SK-N-MC (cell line): ENCODE results near the gene HYAL2.
"Not testable (repeated sequence)": the region's sequence is repeated elsewhere in the genome, so short reads cannot be mapped to it uniquely, and the experiment has no call there.

Source experiments
- DNase-seq: peaks from one replicate; pipeline ENCODE4 v3.0.0-alpha.2; 2011; ENCODE audit warnings: low read depth, low spot score
- H3K27ac ChIP-seq: fragments of 200-600 bp; sonication (generic); 2 replicates; pipeline ENCODE4 v1.5.1; 2016; ENCODE audit warnings: mixed run types
- H3K36me3 ChIP-seq: fragments of 200-600 bp; sonication (generic); 2 replicates; pipeline ENCODE4 v1.6.1; 2017; ENCODE audit warnings: antibody characterized with exemption, low read length, mixed read lengths; ENCODE audit not compliant: insufficient read depth
- H3K4me3 ChIP-seq: fragments of 200-600 bp; sonication (generic); 2 replicates; pipeline ENCODE4 v1.5.1; 2016
- H3K9ac ChIP-seq: fragments of 200-600 bp; sonication (generic); 2 replicates; pipeline ENCODE4 v1.8.0; 2017; ENCODE audit warnings: mixed run types, mixed read lengths; ENCODE audit not compliant: insufficient read length
- H3K9me3 ChIP-seq: fragments of 200-600 bp; sonication (generic); 2 replicates; pipeline ENCODE4 v1.6.1; 2017; ENCODE audit warnings: low read depth, mild to moderate bottlenecking, antibody characterized with exemption, low read length, moderate library complexity, mixed read lengths
- EZH2 ChIP-seq: fragments of 200-600 bp; sonication (generic); IDR thresholded peaks from one replicate; pipeline ENCODE4 v1.6.1; 2017; ENCODE audit warnings: antibody characterized with exemption
- FOXP2 ChIP-seq: optimal IDR thresholded peaks from 2 replicates; pipeline ENCODE3; 2011; ENCODE audit warnings: mild to moderate bottlenecking, moderate library complexity; ENCODE audit not compliant: insufficient read depth; ENCODE audit errors: extremely low read length, control extremely low read depth
- POLR2AphosphoS5 ChIP-seq: IDR thresholded peaks from 2 replicates; pipeline ENCODE4 v1.6.1; 2012; ENCODE audit warnings: mild to moderate bottlenecking, low read depth, low read length, borderline replicate concordance

HYAL2 gene

GRCh38 chr3:50314816-50315215 is 7.7 kb downstream of the HYAL2 start:
- DNase-seq = no peak
- peaks cover 15% of the 10 kb centered on the region; the same call in 1 of the 2 replicates for H3K36me3 ChIP-seq
- TF ChIP-seq EZH2 = no peak
- no peak overlapping the region for H3K9ac ChIP-seq
- H3K27ac ChIP-seq = no peak overlapping the region
- H3K4me3 ChIP-seq = no peak overlapping the region
- H3K9me3 ChIP-seq = no peaks in the 10 kb centered on the region

- TF ChIP-seq EZH2 (no peak), FOXP2 (no peak), POLR2AphosphoS5 (no peak)
- Histone ChIP-seq H3K27ac (no peak overlapping the region), H3K4me3 (no peak overlapping the region), H3K9me3 (no peaks in the 10 kb centered on the region), H3K36me3 (peaks cover 12% of the 10 kb centered on the region; the same call in 1 of the 2 replicates), H3K9ac (no peak overlapping the region)
- no peak for DNase-seq
Measured at GRCh38 chr3:50314342-50314741, 8.2 kb downstream of the HYAL2 start.

GRCh38 chr3:50312041-50312440 is 10.5 kb downstream of the HYAL2 start:
- not testable (repeated sequence) for DNase-seq, H3K9ac ChIP-seq, H3K27ac ChIP-seq, H3K36me3 ChIP-seq, H3K9me3 ChIP-seq, H3K4me3 ChIP-seq

- no peaks in the 10 kb centered on the region for H3K9me3 ChIP-seq
Measured at GRCh38 chr3:50304601-50305000, 17.9 kb downstream of the HYAL2 start.

GRCh38 chr3:50303013-50303815 is 19.3 kb downstream of the HYAL2 start, which contains the start of gene HYAL1:
Gene HYAL1, minus strand, starts transcription at chr3:50303574. Its CDS starts 618 bp downstream, at chr3:50302956.
- no peak for DNase-seq
- no peak within 1 kb of the TSS for H3K27ac ChIP-seq
- H3K4me3 ChIP-seq = no peak within 1 kb of the TSS
- H3K9me3 ChIP-seq = no peaks in the 10 kb centered on the region
- no peaks in the 10 kb centered on the region for H3K36me3 ChIP-seq
- TF ChIP-seq EZH2 = no peak
- TF ChIP-seq FOXP2 = no peak
- no peak for TF ChIP-seq POLR2AphosphoS5
- no peak within 1 kb of the TSS for H3K9ac ChIP-seq

More at GRCh38 chr3:50304601-50305000, 17.9 kb downstream of the HYAL2 start:
- H3K9ac ChIP-seq = no peak overlapping the region
- H3K27ac ChIP-seq = no peak overlapping the region
- no peaks in the 10 kb centered on the region for H3K36me3 ChIP-seq
- no peak for TF ChIP-seq POLR2AphosphoS5
- no peak overlapping the region for H3K4me3 ChIP-seq
- DNase-seq = no peak

GRCh38 chr3:50302095-50303012 is 20.2 kb downstream of the HYAL2 start:
- H3K9ac ChIP-seq = no peak overlapping the region
- no peak overlapping the region for H3K4me3 ChIP-seq
- no peak for DNase-seq
- H3K27ac ChIP-seq = no peak overlapping the region
- no peak for TF ChIP-seq POLR2AphosphoS5
- TF ChIP-seq EZH2 = no peak
- no peak for TF ChIP-seq FOXP2
- H3K36me3 ChIP-seq = no peaks in the 10 kb centered on the region
- no peaks in the 10 kb centered on the region for H3K9me3 ChIP-seq

GRCh38 chr3:50300681-50301254 is 21.8 kb downstream of the HYAL2 start:
- no peak for DNase-seq
- H3K27ac ChIP-seq = no peak overlapping the region
- no peaks in the 10 kb centered on the region for H3K9me3 ChIP-seq
- H3K4me3 ChIP-seq = no peak overlapping the region
- H3K36me3 ChIP-seq = no peaks in the 10 kb centered on the region
- no peak overlapping the region for H3K9ac ChIP-seq
- TF ChIP-seq FOXP2 (no peak), POLR2AphosphoS5 (no peak), EZH2 (no peak)

- peak overlapping the region; percentile 82 for H3K4me3 ChIP-seq
- TF ChIP-seq EZH2 = no peak
- no peak for TF ChIP-seq FOXP2
- TF ChIP-seq POLR2AphosphoS5 = no peak
- no peak for DNase-seq
- H3K27ac ChIP-seq = no peak overlapping the region; the same call in 1 of the 2 replicates
- H3K9ac ChIP-seq = peak overlapping the region; percentile 61
- H3K9me3 ChIP-seq = no peaks in the 10 kb centered on the region
- no peaks in the 10 kb centered on the region for H3K36me3 ChIP-seq
Measured at GRCh38 chr3:50299929-50300680, 22.4 kb downstream of the HYAL2 start.
